Neural cell (in vitro differentiated cells): ENCODE results near the gene POLE. TPM values are rescaled to one million over a fixed set of nuclear protein-coding genes. Genes with fewer than 3 reads are reported as not detected.

Source experiments
- H2AFZ ChIP-seq: fragments of 200-600, 300-800 bp; sonication (generic), shearing (Covaris generic); 2 replicates; pipeline ENCODE4 v1.6.0; 2014; ENCODE audit warnings: low read depth, mild to moderate bottlenecking, antibody characterized with exemption, low read length, moderate library complexity
- H3F3A ChIP-seq: fragments of 200-600 bp; shearing (Covaris generic); 2 replicates; pipeline ENCODE4 v1.6.1; 2016; ENCODE audit warnings: mild to moderate bottlenecking, moderate library complexity, mixed read lengths, antibody characterized with exemption, low read length; ENCODE audit not compliant: insufficient read depth, poor library complexity, severe bottlenecking
- H3K27ac ChIP-seq: fragments of 200-600, 300-800 bp; sonication (generic), shearing (Covaris generic); 2 replicates; pipeline ENCODE4 v1.5.1; 2014; ENCODE audit warnings: mild to moderate bottlenecking, low read length, moderate library complexity
- H3K27me3 ChIP-seq: fragments of 300-800, 200-600 bp; sonication (generic), shearing (Covaris generic); 2 replicates; pipeline ENCODE4 v1.6.0; 2014; ENCODE audit warnings: mild to moderate bottlenecking, low read depth, low read length, moderate library complexity; ENCODE audit not compliant: insufficient read depth
- H3K36me3 ChIP-seq: fragments of 300-800, 200-600 bp; sonication (generic), shearing (Covaris generic); 2 replicates; pipeline ENCODE4 v1.5.1; 2014; ENCODE audit warnings: mild to moderate bottlenecking, antibody characterized with exemption, low read length, moderate library complexity; ENCODE audit not compliant: insufficient read depth
- H3K4me2 ChIP-seq: fragments of 300-800, 200-600 bp; sonication (generic), shearing (Covaris generic); 2 replicates; pipeline ENCODE4 v1.6.0; 2014; ENCODE audit warnings: mild to moderate bottlenecking, low read length
- H3K4me3 ChIP-seq: fragments of 300-800, 200-600 bp; sonication (generic), shearing (Covaris generic); 2 replicates; pipeline ENCODE4 v1.5.1; 2014; ENCODE audit warnings: mild to moderate bottlenecking, low read length, moderate library complexity
- H3K79me2 ChIP-seq: fragments of 200-600 bp; shearing (Covaris generic); replicated peaks from 2 replicates; pipeline ENCODE4 v1.6.0; 2014; ENCODE audit warnings: mild to moderate bottlenecking, low read length, moderate library complexity; ENCODE audit not compliant: insufficient read depth
- H3K9ac ChIP-seq: fragments of 300-800, 200-600 bp; sonication (generic), shearing (Covaris generic); 2 replicates; pipeline ENCODE4 v1.6.1; 2016; ENCODE audit warnings: mild to moderate bottlenecking, low read length, mixed read lengths
- H3K9me2 ChIP-seq: fragments of 200-600 bp; shearing (Covaris generic); 2 replicates; pipeline ENCODE4 v1.6.1; 2016; ENCODE audit warnings: mild to moderate bottlenecking, low read length, mixed read lengths; ENCODE audit not compliant: insufficient read depth
- H3K9me3 ChIP-seq: fragments of 200-600, 300-800 bp; sonication (generic), shearing (Covaris generic); 2 replicates; pipeline ENCODE4 v1.6.1; 2016; ENCODE audit warnings: mild to moderate bottlenecking, mixed run types, low read length, moderate library complexity, mixed read lengths
- H4K20me1 ChIP-seq: fragments of 200-600 bp; shearing (Covaris generic); 2 replicates; pipeline ENCODE4 v1.6.1; 2016; ENCODE audit warnings: mild to moderate bottlenecking, mixed run types; ENCODE audit not compliant: insufficient read depth
- EP300 ChIP-seq: fragments of 450-650 bp; conservative IDR thresholded peaks from 2 replicates; pipeline ENCODE4 v1.6.1; 2014; ENCODE audit warnings: antibody characterized with exemption, mild to moderate bottlenecking, moderate library complexity; ENCODE audit not compliant: poor library complexity, severe bottlenecking
- EZH2 ChIP-seq: fragments of 200-600, 300-800 bp; shearing (Covaris generic), sonication (generic); IDR thresholded peaks from 2 replicates; pipeline ENCODE4 v1.6.1; 2014; ENCODE audit warnings: antibody characterized with exemption, low read length, borderline replicate concordance, mild to moderate bottlenecking; ENCODE audit not compliant: insufficient read depth, poor library complexity, severe bottlenecking
- MXI1 ChIP-seq: fragments of 450-650 bp; conservative IDR thresholded peaks from 2 replicates; pipeline ENCODE4 v1.6.1; 2014; ENCODE audit warnings: antibody characterized with exemption, mild to moderate bottlenecking; ENCODE audit not compliant: poor library complexity, severe bottlenecking
- POLR2AphosphoS5 ChIP-seq: IDR thresholded peaks from 2 replicates; pipeline ENCODE4 v1.6.1; 2012
- RAD21 ChIP-seq: fragments of 450-650 bp; conservative IDR thresholded peaks from 2 replicates; pipeline ENCODE4 v1.6.1; 2014; ENCODE audit warnings: antibody characterized with exemption, mild to moderate bottlenecking, moderate library complexity
- SMC3 ChIP-seq: fragments of 450-650 bp; conservative IDR thresholded peaks from 2 replicates; pipeline ENCODE4 v1.6.1; 2014; ENCODE audit warnings: antibody characterized with exemption, mild to moderate bottlenecking, moderate library complexity; ENCODE audit not compliant: poor library complexity
- TAF1 ChIP-seq: IDR thresholded peaks from 2 replicates; pipeline ENCODE4 v1.6.1; 2012; ENCODE audit warnings: low read depth
- polyA plus RNA-seq: library from polyadenylated mRNA; depleted of rRNA; stranded (reverse); fragments of >200 nt; gene quantifications from 2 replicates; pipeline ENCODE4 v1.2.3, GENCODE V29; 2014
- TF ChIP-seq, protein P1 (sequence below): fragments of 450-650 bp; IDR thresholded peaks from 2 replicates; pipeline ENCODE4 v1.5.1; 2014; ENCODE audit warnings: antibody characterized with exemption, mild to moderate bottlenecking, moderate library complexity; ENCODE audit not compliant: poor library complexity, severe bottlenecking
- TF ChIP-seq, protein P2 (sequence below): IDR thresholded peaks from 2 replicates; pipeline ENCODE4 v1.6.1; 2012; ENCODE audit warnings: borderline replicate concordance

The POLE gene
- polyA plus RNA-seq, 1 donor from 2014 or later = 8.5 TPM

DNA sequence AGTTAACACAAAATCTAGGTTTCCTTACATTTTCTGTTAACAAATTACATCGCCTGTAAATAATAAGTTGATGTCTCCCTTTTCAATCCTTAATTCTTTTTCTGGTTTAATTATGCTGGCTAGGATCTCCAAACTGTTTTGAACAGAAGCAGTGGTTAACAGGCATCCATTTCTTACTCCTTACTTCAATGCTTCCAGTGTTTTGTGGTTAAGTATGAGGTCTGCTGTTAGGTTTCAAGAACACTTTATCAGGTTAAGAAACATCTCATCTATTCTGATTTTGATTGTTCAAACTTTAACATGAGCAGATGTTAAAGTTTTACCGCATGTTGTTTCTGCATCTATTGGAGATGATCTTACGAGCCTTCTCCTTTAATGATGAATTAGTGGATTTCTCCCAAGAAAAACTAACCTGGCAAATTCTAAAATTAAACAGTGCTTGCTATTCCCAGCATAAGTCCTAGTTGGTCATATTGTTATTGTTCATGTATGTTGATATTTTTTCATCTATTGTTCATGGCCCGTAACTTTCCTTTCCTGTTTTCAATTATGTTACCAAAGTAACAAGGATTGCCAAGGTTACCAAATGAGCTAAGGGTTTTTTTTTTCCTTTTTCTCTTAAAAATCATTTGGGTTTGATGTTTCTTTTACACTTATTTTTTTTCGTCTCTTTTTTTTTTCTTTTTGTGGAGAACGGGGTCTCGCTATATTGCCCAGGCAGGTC is 33.4 kb downstream of the POLE start:
- Histone ChIP-seq H3K9ac (no peak overlapping the region), H3F3A (no peaks in the 10 kb centered on the region), H3K9me3 (no peaks in the 10 kb centered on the region), H3K27ac (no peak overlapping the region), H3K79me2 (no peaks in the 10 kb centered on the region), H4K20me1 (no peaks in the 10 kb centered on the region), H3K4me2 (no peak overlapping the region), H3K9me2 (no peaks in the 10 kb centered on the region), H2AFZ (no peak overlapping the region), H3K36me3 (no peaks in the 10 kb centered on the region), H3K4me3 (no peak overlapping the region), H3K27me3 (no peaks in the 10 kb centered on the region)
- TF ChIP-seq RAD21 = no peak
- TF ChIP-seq EP300 = no peak
- TF ChIP-seq, protein P1, sequence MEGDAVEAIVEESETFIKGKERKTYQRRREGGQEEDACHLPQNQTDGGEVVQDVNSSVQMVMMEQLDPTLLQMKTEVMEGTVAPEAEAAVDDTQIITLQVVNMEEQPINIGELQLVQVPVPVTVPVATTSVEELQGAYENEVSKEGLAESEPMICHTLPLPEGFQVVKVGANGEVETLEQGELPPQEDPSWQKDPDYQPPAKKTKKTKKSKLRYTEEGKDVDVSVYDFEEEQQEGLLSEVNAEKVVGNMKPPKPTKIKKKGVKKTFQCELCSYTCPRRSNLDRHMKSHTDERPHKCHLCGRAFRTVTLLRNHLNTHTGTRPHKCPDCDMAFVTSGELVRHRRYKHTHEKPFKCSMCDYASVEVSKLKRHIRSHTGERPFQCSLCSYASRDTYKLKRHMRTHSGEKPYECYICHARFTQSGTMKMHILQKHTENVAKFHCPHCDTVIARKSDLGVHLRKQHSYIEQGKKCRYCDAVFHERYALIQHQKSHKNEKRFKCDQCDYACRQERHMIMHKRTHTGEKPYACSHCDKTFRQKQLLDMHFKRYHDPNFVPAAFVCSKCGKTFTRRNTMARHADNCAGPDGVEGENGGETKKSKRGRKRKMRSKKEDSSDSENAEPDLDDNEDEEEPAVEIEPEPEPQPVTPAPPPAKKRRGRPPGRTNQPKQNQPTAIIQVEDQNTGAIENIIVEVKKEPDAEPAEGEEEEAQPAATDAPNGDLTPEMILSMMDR = no peak
- TF ChIP-seq SMC3 = no peak
- no peak for TF ChIP-seq EZH2
- TF ChIP-seq, protein P2, sequence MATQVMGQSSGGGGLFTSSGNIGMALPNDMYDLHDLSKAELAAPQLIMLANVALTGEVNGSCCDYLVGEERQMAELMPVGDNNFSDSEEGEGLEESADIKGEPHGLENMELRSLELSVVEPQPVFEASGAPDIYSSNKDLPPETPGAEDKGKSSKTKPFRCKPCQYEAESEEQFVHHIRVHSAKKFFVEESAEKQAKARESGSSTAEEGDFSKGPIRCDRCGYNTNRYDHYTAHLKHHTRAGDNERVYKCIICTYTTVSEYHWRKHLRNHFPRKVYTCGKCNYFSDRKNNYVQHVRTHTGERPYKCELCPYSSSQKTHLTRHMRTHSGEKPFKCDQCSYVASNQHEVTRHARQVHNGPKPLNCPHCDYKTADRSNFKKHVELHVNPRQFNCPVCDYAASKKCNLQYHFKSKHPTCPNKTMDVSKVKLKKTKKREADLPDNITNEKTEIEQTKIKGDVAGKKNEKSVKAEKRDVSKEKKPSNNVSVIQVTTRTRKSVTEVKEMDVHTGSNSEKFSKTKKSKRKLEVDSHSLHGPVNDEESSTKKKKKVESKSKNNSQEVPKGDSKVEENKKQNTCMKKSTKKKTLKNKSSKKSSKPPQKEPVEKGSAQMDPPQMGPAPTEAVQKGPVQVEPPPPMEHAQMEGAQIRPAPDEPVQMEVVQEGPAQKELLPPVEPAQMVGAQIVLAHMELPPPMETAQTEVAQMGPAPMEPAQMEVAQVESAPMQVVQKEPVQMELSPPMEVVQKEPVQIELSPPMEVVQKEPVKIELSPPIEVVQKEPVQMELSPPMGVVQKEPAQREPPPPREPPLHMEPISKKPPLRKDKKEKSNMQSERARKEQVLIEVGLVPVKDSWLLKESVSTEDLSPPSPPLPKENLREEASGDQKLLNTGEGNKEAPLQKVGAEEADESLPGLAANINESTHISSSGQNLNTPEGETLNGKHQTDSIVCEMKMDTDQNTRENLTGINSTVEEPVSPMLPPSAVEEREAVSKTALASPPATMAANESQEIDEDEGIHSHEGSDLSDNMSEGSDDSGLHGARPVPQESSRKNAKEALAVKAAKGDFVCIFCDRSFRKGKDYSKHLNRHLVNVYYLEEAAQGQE = no peak
- TF ChIP-seq TAF1 = no peak
- no peak for TF ChIP-seq POLR2AphosphoS5
- no peak for TF ChIP-seq MXI1

DNA sequence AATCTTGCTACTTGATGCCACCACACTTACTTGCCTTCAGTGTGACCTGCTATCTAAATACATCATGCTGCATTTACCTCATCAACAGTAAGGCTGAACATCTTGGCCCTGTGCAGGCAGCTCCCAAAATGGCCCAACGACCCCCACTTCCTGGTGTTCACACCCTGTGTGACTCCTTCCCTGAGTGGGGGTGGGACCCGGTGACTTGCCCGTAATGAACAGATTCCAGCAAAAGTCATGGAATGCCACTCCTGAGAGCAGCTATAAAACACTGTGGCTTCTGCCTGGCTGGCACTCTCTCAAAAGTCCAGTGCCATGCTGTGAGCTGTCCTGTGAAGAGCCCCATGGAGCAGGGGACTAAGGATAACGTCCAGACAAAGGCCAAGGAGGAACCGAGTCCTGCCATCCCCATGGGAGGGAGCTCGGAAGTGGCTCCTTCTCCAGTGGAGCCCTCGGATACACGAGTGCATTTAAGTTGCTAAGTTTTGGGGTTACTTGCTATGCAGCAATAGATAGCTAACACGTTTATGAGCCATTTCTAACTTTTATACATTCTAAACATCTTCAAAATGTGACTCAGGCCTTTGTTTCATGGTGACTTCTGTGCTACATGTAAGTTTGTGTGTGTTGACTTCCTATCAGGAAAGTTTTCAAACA is 35.6 kb downstream of the POLE start:
- H3F3A ChIP-seq = no peaks in the 10 kb centered on the region
- TF ChIP-seq POLR2AphosphoS5 (no peak), TAF1 (no peak), EP300 (no peak), RAD21 (no peak), MXI1 (no peak), EZH2 (no peak), SMC3 (no peak)
- TF ChIP-seq, protein P2 = no peak
- TF ChIP-seq, protein P1 = no peak
- H3K9me3 ChIP-seq = no peaks in the 10 kb centered on the region
- H3K9me2 ChIP-seq = no peaks in the 10 kb centered on the region
- no peak overlapping the region for H2AFZ ChIP-seq
- H3K4me2 ChIP-seq = no peak overlapping the region
- no peaks in the 10 kb centered on the region for H3K27me3 ChIP-seq
- H4K20me1 ChIP-seq = no peaks in the 10 kb centered on the region
- H3K4me3 ChIP-seq = no peak overlapping the region
- no peak overlapping the region for H3K27ac ChIP-seq
- H3K36me3 ChIP-seq = no peaks in the 10 kb centered on the region
- H3K9ac ChIP-seq = no peak overlapping the region
- H3K79me2 ChIP-seq = no peaks in the 10 kb centered on the region
